Rectal smooth muscle tissue (tissue), 1 donor: ENCODE results near the gene CEP20.
A peak's percentile ranks its signal among the peaks of the same experiment; 100 is the strongest.
"Not testable (repeated sequence)": the region's sequence is repeated elsewhere in the genome, so short reads cannot be mapped to it uniquely, and the experiment has no call there.

ENCODE experiments used
- H3K27ac ChIP-seq: one replicate; pipeline ENCODE4 v1.7.0; 2013; ENCODE audit warnings: low read depth, low read length, inconsistent platforms
- H3K27me3 ChIP-seq: one replicate; pipeline ENCODE4 v1.7.0; 2013; ENCODE audit warnings: low read length; ENCODE audit not compliant: control insufficient read depth, insufficient read depth
- H3K36me3 ChIP-seq: one replicate; pipeline ENCODE4 v1.7.0; 2013; ENCODE audit warnings: low read length; ENCODE audit not compliant: control insufficient read depth, insufficient read depth
- H3K4me1 ChIP-seq: one replicate; pipeline ENCODE4 v1.7.0; 2013; ENCODE audit warnings: low read length; ENCODE audit not compliant: control insufficient read depth, insufficient read depth
- H3K4me3 ChIP-seq: one replicate; pipeline ENCODE4 v1.7.0; 2013; ENCODE audit warnings: low read length
- H3K9ac ChIP-seq: one replicate; pipeline ENCODE4 v1.7.0; 2013; ENCODE audit warnings: low read length

Gene CEP20

GRCh38 chr16:15888072-15888976 is at the start of gene CEP20:
Gene CEP20, minus strand, starts transcription at chr16:15888603. Its CDS starts 18 bp downstream, at chr16:15888585.
- H3K27me3 ChIP-seq: no peaks in the 10 kb centered on the region
- peaks cover 10% of the 10 kb centered on the region for H3K4me1 ChIP-seq
- H3K36me3 ChIP-seq: peaks cover 4% of the 10 kb centered on the region
- peak within 1 kb of the TSS; percentile 90 for H3K9ac ChIP-seq
- H3K4me3 ChIP-seq: peak within 1 kb of the TSS; percentile 100
- H3K27ac ChIP-seq: peak within 1 kb of the TSS; percentile 87

GRCh38 chr16:15936809-15937208 is 48.4 kb upstream of the CEP20 start:
- H3K36me3 ChIP-seq, H3K27ac ChIP-seq, H3K9ac ChIP-seq, H3K4me3 ChIP-seq, H3K27me3 ChIP-seq, H3K4me1 ChIP-seq: not testable (repeated sequence)

GRCh38 chr16:15934991-15935390 is 46.6 kb upstream of the CEP20 start:
- Histone ChIP-seq H3K4me3 (no peak overlapping the region), H3K9ac (no peak overlapping the region), H3K27ac (no peak overlapping the region), H3K27me3 (no peaks in the 10 kb centered on the region), H3K4me1 (no peaks in the 10 kb centered on the region), H3K36me3 (no peaks in the 10 kb centered on the region)

- no peak overlapping the region for H3K9ac ChIP-seq
- H3K4me1 ChIP-seq: no peaks in the 10 kb centered on the region
- no peaks in the 10 kb centered on the region for H3K36me3 ChIP-seq
- H3K4me3 ChIP-seq: no peak overlapping the region
- H3K27me3 ChIP-seq: no peaks in the 10 kb centered on the region
- H3K27ac ChIP-seq: no peak overlapping the region
Measured at GRCh38 chr16:15933781-15934180, 45.4 kb upstream of the CEP20 start.

- H3K4me3 ChIP-seq: no peak overlapping the region
- no peak overlapping the region for H3K27ac ChIP-seq
- no peak overlapping the region for H3K9ac ChIP-seq
- H3K36me3 ChIP-seq: no peaks in the 10 kb centered on the region
- no peaks in the 10 kb centered on the region for H3K4me1 ChIP-seq
- H3K27me3 ChIP-seq: no peaks in the 10 kb centered on the region
Measured at GRCh38 chr16:15932939-15933338, 44.5 kb upstream of the CEP20 start.

GRCh38 chr16:15928261-15929104 is 40.1 kb upstream of the CEP20 start:
- no peak overlapping the region for H3K9ac ChIP-seq
- H3K27ac ChIP-seq: no peak overlapping the region
- H3K4me1 ChIP-seq: no peaks in the 10 kb centered on the region
- no peaks in the 10 kb centered on the region for H3K27me3 ChIP-seq
- H3K36me3 ChIP-seq: no peaks in the 10 kb centered on the region
- H3K4me3 ChIP-seq: no peak overlapping the region

GRCh38 chr16:15925631-15926030 is 37.2 kb upstream of the CEP20 start:
- Histone ChIP-seq H3K9ac (no peak overlapping the region), H3K27me3 (no peaks in the 10 kb centered on the region), H3K4me3 (no peak overlapping the region), H3K4me1 (no peaks in the 10 kb centered on the region), H3K36me3 (no peaks in the 10 kb centered on the region), H3K27ac (no peak overlapping the region)

- H3K4me1 ChIP-seq: no peaks in the 10 kb centered on the region
- H3K4me3 ChIP-seq: no peak overlapping the region
- H3K36me3 ChIP-seq: no peaks in the 10 kb centered on the region
- no peaks in the 10 kb centered on the region for H3K27me3 ChIP-seq
- H3K27ac ChIP-seq: no peak overlapping the region
- no peak overlapping the region for H3K9ac ChIP-seq
Measured at GRCh38 chr16:15924996-15925395, 36.6 kb upstream of the CEP20 start.

- Histone ChIP-seq H3K36me3 (no peaks in the 10 kb centered on the region), H3K4me1 (no peaks in the 10 kb centered on the region), H3K27me3 (no peaks in the 10 kb centered on the region), H3K4me3 (no peak overlapping the region), H3K27ac (no peak overlapping the region), H3K9ac (no peak overlapping the region)
Measured at GRCh38 chr16:15919331-15919730, 30.9 kb upstream of the CEP20 start.

GRCh38 chr16:15918314-15918713 is 29.9 kb upstream of the CEP20 start:
- H3K9ac ChIP-seq, H3K27ac ChIP-seq, H3K36me3 ChIP-seq, H3K4me1 ChIP-seq, H3K27me3 ChIP-seq, H3K4me3 ChIP-seq: not testable (repeated sequence)

GRCh38 chr16:15916323-15916722 is 27.9 kb upstream of the CEP20 start:
- Histone ChIP-seq H3K27ac (no peak overlapping the region), H3K9ac (no peak overlapping the region), H3K27me3 (no peaks in the 10 kb centered on the region), H3K4me1 (no peaks in the 10 kb centered on the region), H3K4me3 (no peak overlapping the region), H3K36me3 (no peaks in the 10 kb centered on the region)

- no peaks in the 10 kb centered on the region for H3K36me3 ChIP-seq
- H3K9ac ChIP-seq: no peak overlapping the region
- no peaks in the 10 kb centered on the region for H3K27me3 ChIP-seq
- no peaks in the 10 kb centered on the region for H3K4me1 ChIP-seq
- no peak overlapping the region for H3K27ac ChIP-seq
- no peak overlapping the region for H3K4me3 ChIP-seq
Measured at GRCh38 chr16:15915555-15916081, 27.2 kb upstream of the CEP20 start.
